Measurements from ENCODE around the gene DYNC1H1.

DNA sequence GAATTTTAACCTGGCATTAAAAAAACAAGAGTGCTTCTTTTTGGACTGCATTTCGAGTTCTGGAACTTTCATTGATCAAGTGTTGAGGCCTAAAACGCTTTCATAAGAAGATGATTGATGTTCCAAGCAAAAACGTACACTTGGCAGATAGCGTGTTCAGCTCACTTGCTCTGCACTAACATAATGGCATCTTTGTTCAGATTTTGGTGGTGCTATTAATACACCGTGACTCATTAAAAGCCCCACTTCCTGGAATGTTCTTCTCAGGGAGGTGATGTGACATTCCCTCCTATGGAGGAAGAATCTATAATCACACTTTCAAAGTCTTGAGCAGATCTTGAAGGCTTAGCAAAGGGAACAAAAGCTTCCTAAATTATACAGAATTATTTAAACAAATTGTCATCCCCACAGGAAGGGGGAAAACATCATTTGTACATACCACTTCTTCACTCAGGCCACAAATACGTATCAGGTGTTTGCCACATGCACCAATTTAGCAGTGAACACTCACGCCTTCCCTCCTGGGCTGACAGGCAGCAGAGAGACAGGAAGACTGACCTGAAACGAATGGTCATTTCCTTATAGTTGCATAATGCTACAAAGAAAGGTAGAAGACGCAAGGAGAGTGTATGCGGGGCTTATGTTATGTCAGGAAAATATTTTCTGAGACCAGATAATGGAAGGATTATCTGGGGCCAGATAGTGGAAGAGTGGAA is 107.1 kb downstream of the DYNC1H1 start:
- TF ChIP-seq EZH2 (IDR thresholded peaks at IDR 0.05; ENCODE audit: borderline replicate concordance) = no peak
- TF ChIP-seq, protein P1, sequence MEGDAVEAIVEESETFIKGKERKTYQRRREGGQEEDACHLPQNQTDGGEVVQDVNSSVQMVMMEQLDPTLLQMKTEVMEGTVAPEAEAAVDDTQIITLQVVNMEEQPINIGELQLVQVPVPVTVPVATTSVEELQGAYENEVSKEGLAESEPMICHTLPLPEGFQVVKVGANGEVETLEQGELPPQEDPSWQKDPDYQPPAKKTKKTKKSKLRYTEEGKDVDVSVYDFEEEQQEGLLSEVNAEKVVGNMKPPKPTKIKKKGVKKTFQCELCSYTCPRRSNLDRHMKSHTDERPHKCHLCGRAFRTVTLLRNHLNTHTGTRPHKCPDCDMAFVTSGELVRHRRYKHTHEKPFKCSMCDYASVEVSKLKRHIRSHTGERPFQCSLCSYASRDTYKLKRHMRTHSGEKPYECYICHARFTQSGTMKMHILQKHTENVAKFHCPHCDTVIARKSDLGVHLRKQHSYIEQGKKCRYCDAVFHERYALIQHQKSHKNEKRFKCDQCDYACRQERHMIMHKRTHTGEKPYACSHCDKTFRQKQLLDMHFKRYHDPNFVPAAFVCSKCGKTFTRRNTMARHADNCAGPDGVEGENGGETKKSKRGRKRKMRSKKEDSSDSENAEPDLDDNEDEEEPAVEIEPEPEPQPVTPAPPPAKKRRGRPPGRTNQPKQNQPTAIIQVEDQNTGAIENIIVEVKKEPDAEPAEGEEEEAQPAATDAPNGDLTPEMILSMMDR (IDR thresholded peaks at IDR 0.05; ENCODE audit: poor library complexity) = no peak
- no peak for TF ChIP-seq EZH2phosphoT487 (IDR thresholded peaks at IDR 0.05; ENCODE audit: low read depth, severe bottlenecking, unreplicated experiment)

Data from hepatocyte (in vitro differentiated cells).